Adrenal gland (tissue), 5 donors: ENCODE results near the gene SAV1.

ENCODE experiments used
- POLR2A ChIP-seq, 2 donors: fragments of 450-650 bp; IDR thresholded peaks; one replicate each; pipeline ENCODE4 v1.6.1; 2017; ENCODE audit warnings: antibody characterized with exemption in 2 of 2, mild to moderate bottlenecking in 2 of 2, moderate library complexity in 1 of 2
- TF ChIP-seq, protein P1 (sequence below), 6 experiments: fragments of 450-650 bp in 4 of 6; fragments of 200-600 bp in 2 of 6; sonication (generic) in 1 of 6; IDR thresholded peaks; 1 replicate in 5 of 6; 2 replicates in 1 of 6; pipeline versions ENCODE4 v1.5.1 to v1.8.0; 2016 to 2021; ENCODE audit warnings: antibody characterized with exemption in 6 of 6, mild to moderate bottlenecking in 2 of 6, moderate library complexity in 1 of 6
- donor health status: DM: no; HTN: no; CAD: no.

DNA sequence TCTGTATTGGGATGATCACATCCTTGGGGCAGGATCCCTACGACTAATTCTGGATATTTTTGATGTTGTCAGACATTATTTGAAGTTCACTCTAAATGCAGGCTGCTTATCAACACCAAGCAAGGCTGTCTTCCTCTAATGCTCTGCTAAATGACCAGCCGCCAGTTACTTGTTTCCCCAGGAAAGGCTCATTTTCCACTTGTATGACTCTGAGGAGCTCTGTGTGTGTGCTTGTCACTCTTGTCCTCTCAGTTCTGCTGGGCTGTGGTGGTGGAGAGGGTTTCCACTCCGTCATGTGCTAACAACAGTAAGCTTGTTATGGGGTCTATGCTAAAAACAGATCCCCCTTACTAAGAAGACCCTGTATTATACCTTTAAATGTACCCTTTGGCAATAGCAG is 66.1 kb downstream of the SAV1 start:
- no peak for TF ChIP-seq POLR2A (IDR thresholded peaks at IDR 0.05)
- TF ChIP-seq, protein P1, sequence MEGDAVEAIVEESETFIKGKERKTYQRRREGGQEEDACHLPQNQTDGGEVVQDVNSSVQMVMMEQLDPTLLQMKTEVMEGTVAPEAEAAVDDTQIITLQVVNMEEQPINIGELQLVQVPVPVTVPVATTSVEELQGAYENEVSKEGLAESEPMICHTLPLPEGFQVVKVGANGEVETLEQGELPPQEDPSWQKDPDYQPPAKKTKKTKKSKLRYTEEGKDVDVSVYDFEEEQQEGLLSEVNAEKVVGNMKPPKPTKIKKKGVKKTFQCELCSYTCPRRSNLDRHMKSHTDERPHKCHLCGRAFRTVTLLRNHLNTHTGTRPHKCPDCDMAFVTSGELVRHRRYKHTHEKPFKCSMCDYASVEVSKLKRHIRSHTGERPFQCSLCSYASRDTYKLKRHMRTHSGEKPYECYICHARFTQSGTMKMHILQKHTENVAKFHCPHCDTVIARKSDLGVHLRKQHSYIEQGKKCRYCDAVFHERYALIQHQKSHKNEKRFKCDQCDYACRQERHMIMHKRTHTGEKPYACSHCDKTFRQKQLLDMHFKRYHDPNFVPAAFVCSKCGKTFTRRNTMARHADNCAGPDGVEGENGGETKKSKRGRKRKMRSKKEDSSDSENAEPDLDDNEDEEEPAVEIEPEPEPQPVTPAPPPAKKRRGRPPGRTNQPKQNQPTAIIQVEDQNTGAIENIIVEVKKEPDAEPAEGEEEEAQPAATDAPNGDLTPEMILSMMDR (IDR thresholded peaks at IDR 0.05), result no peak
